ENCODE results near the gene ERC2. TPM values are rescaled to one million over a fixed set of nuclear protein-coding genes. Genes with fewer than 3 reads are reported as not detected.

Gene ERC2
- total RNA-seq, 1 donor from 2014 or later = 0.99 TPM

- H3K27ac ChIP-seq (replicated peaks) = no peak overlapping the region
- intact Hi-C loops (cut with micrococcal nuclease) = no loop called here
- no peaks in the 10 kb centered on the region for H3K9me3 ChIP-seq (replicated peaks)
- TF ChIP-seq CTCF (IDR thresholded peaks at IDR 0.05; ENCODE audit: borderline replicate concordance) = no peak
- no peaks in the 10 kb centered on the region for H3K27me3 ChIP-seq (ENCODE audit: low read depth)
- no peaks in the 10 kb centered on the region for H3K36me3 ChIP-seq
- DNase-seq = no peak
- H3K4me1 ChIP-seq = no peaks in the 10 kb centered on the region
- no peak overlapping the region for H3K4me3 ChIP-seq
Observed at GRCh38 chr3:56219894-56220805, 248.1 kb downstream of the ERC2 start.

- Histone ChIP-seq H3K4me1 (no peaks in the 10 kb centered on the region), H3K9me3 (replicated peaks) (peaks cover 13% of the 10 kb centered on the region), H3K27me3 (ENCODE audit: low read depth) (no peaks in the 10 kb centered on the region), H3K27ac (replicated peaks) (no peak overlapping the region), H3K4me3 (no peak overlapping the region), H3K36me3 (no peaks in the 10 kb centered on the region)
- intact Hi-C loops (cut with micrococcal nuclease) = no loop called here
- TF ChIP-seq CTCF (IDR thresholded peaks at IDR 0.05; ENCODE audit: borderline replicate concordance) = no peak
- no peak for DNase-seq
Observed at GRCh38 chr3:56209982-56210751, 258.1 kb downstream of the ERC2 start.

- no peak overlapping the region for H3K27ac ChIP-seq (replicated peaks)
- DNase-seq = no peak
- no peak overlapping the region for H3K4me3 ChIP-seq
- intact Hi-C loops (cut with micrococcal nuclease) = no loop called here
- H3K9me3 ChIP-seq (replicated peaks) = peaks cover 2% of the 10 kb centered on the region
- no peaks in the 10 kb centered on the region for H3K36me3 ChIP-seq
- H3K4me1 ChIP-seq = no peaks in the 10 kb centered on the region
- no peaks in the 10 kb centered on the region for H3K27me3 ChIP-seq (ENCODE audit: low read depth)
- no peak for TF ChIP-seq CTCF (IDR thresholded peaks at IDR 0.05; ENCODE audit: borderline replicate concordance)
Observed at GRCh38 chr3:56207922-56208321, 260.3 kb downstream of the ERC2 start.

GRCh38 chr3:56205406-56205805 is 262.9 kb downstream of the ERC2 start:
- intact Hi-C loops (cut with micrococcal nuclease) = no loop called here
- Histone ChIP-seq H3K27ac (replicated peaks) (no peak overlapping the region), H3K27me3 (ENCODE audit: low read depth) (no peaks in the 10 kb centered on the region), H3K4me3 (no peak overlapping the region), H3K9me3 (replicated peaks) (no peaks in the 10 kb centered on the region), H3K36me3 (no peaks in the 10 kb centered on the region), H3K4me1 (no peaks in the 10 kb centered on the region)
- no peak for DNase-seq
- no peak for TF ChIP-seq CTCF (IDR thresholded peaks at IDR 0.05; ENCODE audit: borderline replicate concordance)

- no peaks in the 10 kb centered on the region for H3K4me1 ChIP-seq
- no peaks in the 10 kb centered on the region for H3K9me3 ChIP-seq (replicated peaks)
Observed at GRCh38 chr3:56202997-56203396, 265.3 kb downstream of the ERC2 start.

More at GRCh38 chr3:56202997-56203396, 265.3 kb downstream of the ERC2 start:
- no peak for TF ChIP-seq CTCF (IDR thresholded peaks at IDR 0.05; ENCODE audit: borderline replicate concordance)
- H3K4me3 ChIP-seq = no peak overlapping the region
- no peaks in the 10 kb centered on the region for H3K27me3 ChIP-seq (ENCODE audit: low read depth)
- no peak overlapping the region for H3K27ac ChIP-seq (replicated peaks)
- DNase-seq = no peak
- no peaks in the 10 kb centered on the region for H3K36me3 ChIP-seq
- intact Hi-C loops (cut with micrococcal nuclease) = no loop called here
